T47D (cell line): ENCODE measurements around the gene ATP10D.

Source experiments
- DNase-seq, 2 experiments: peaks; one replicate each; pipeline versions ENCODE4 v3.0.0 to v3.0.0-alpha.2; 2011 to 2012; ENCODE audit warnings: low read depth in 1 of 2, low spot score in 1 of 2
- JUND ChIP-seq: IDR thresholded peaks from 2 replicates; pipeline ENCODE4 v1.6.1; 2012; ENCODE audit warnings: low read depth
- in situ Hi-C: cut with HindIII; loops from 2 replicates; pipeline ENCODE4 v1.10.0; 2016; ENCODE audit warnings: low sequenced_read_pairs, low pct_unique_long_range_greater_than_20kb

The ATP10D gene

DNA sequence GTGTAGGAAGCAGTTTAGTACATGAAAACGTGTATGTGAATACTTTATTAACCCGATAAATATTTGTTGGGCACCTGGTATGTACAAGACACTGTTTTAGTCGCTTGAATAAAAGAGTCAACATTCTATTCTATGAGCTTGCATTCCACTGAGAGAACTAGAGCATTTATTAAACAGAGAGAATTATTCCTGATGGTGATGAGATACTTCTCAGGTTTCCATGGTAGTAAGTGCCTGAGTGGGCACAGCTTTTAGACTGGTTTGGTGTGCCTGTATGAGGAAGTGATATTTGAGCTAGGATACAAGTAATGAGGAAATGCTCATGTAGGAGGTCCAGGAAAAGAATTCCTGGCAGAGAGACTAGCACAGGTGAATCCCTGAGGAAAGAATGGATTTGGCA lies 94.2 kb downstream of the ATP10D start:
- DNase-seq, result no peak
- in situ Hi-C loops, result no loop called here
- TF ChIP-seq JUND, result no peak

DNA sequence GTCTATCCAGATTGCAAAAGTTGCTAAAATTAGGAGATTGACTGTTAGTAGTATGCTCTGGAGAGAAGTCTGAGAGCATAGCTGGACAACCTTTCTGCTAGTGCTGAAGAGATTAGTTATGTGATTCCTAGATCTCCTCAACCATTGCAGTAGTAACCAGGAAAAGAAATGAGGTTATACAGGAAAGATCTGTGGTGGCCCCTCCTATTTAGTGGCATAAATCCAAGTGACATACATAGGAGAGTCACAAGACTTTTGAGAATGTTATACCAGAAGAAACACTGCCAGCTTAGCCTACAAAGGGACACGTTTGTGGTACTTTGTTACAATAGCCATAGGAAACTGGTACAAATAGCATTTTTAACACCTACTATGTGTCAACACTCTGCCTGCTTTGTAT lies 105.2 kb downstream of the ATP10D start:
- DNase-seq, result no peak
- no peak for TF ChIP-seq JUND
- in situ Hi-C loops, result no loop called here

DNA sequence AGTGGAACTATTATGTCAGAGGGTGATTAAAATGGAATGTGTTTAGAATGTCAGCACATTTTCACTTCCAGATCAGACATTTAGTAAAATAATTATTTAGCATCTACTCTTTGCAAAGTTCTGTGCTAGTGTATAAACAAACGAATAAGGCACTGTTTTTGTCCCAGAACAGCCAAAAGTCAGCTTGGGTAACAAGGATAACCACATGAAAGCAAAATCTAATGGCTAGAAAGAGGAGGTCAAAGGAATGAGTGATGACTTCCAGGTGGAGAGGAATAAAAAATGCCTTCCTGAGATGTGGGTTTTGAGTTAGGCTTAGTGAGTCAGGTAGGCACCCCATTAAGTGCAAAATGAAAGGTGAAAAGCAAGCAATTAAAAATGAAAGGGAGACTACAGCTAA lies 112.6 kb downstream of the ATP10D start:
- in situ Hi-C loops, result no loop called here
- DNase-seq, result no peak
- TF ChIP-seq JUND, result no peak

DNA sequence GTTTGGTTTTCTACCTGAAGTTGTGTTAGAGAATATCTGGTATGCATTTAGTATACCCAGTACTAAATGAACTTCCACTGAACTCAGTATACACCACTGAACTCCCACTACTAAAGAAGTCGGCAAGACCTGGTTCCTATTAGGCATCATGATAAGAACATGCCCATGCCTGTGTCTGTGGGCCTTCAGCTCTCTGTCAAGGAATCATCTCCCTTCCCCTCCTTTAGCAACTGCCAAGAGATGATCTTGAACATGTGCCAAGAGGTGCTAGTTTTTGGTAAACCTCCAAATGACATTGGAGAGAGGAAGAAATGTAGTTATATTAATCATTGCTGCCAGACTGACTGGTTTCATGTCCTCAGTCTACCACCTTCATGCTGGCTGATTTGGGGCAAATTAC lies 113.2 kb downstream of the ATP10D start:
- no peak for TF ChIP-seq JUND
- no peak for DNase-seq
- in situ Hi-C loops, result no loop called here

DNA sequence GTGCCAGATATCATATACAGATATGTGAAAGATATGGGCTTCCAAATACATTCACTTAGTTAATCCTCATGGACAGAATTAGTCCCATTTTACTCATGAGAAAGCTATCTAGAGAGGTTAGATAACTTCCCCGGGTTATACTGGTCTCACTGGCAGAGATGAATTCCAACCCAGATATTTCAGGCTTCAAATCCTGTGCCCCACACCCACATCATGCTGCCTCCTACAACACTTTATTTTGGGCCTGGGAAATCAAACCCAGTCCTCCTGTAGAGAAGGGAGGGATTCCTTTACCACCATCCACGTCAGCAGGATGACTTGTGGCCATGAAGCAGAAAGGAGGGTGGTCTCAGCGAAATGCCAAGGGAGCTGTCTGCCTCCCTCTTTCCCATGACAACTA lies 113.8 kb downstream of the ATP10D start:
- in situ Hi-C loops, result no loop called here
- DNase-seq, result no peak
- no peak for TF ChIP-seq JUND

DNA sequence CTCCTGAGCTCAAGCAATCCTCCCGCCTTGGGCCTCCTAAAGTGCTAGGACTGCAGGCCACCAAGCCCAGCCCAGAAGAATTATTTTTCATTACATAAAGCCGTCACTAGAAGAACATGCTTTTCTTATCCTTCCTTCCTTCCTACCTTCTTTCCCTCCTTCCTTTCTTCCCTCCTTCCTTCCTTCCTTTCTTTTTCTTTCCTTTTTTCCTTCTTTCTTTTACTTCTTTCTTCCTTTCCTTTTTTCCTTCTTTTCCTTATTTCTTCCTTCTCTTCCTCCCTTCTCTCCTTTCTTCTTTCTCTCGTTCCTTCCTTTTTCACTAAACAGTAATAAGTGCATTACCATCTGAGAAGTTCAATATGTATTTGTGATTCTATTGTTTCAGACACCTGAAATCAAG lies 121.4 kb downstream of the ATP10D start:
- in situ Hi-C loops, result no loop called here
- no peak for TF ChIP-seq JUND
- no peak for DNase-seq

DNA sequence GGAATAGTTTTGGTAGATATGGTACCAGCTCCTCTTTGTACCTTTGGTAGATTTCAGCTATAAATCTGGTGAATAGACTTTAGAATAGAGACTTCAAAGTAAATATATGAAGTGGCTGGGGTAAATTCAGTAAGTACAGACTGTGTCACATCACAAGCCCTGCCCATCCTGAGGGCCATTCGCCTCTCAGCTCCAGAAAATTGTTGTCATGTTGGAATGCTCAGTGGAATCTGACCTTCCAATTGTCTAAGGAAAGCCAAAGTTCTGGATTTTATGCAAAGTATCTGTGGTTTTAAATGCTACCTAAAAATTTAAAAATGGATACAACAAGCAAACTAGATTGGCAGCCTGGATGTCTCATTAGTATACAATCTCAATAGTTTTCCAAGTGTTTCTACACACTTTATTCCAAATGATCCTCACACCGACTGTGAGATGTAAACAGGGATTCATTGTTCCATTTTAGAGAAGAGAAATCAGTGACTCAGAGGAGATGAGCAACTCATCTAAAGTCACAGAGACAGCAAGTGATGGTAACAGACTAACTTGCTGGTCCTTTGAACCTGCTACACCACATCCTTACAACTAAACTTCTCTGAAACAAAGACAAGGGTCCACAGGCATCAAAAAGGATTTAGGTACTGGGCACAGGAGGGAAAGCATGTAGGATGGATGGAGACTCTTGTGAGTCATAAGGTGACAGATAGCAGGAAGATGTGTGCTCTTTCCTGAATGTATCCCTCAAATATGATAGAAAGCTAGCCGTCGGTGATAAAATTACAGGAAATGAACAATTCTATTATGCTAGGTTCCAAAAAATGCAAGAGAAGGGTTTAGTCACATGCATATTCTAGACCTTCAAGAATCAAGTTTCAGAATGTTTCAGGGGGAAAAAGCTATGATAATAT lies 127.3 kb downstream of the ATP10D start:
- in situ Hi-C loops, result no loop called here
- TF ChIP-seq JUND, result no peak
- DNase-seq, result no peak

DNA sequence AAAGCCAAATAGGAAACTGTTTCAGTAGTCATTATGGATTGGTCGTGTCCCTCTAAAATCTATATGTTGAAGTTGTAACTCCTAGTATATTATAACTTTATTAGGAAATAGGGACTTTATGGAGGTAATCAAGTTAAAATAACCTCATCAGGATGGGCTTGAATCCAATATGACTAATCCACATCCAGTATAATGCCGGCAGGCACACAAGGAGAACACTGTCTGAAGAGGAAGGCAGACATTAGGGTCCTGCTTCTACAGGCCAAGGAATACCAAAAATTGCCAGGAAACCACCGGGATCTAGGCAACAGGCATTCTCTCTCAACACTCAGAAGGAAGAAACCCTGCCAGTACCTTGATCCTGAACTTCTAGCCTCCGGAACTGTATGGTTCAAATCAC lies 130.3 kb downstream of the ATP10D start:
- in situ Hi-C loops, result no loop called here
- no peak for TF ChIP-seq JUND
- DNase-seq, result no peak

DNA sequence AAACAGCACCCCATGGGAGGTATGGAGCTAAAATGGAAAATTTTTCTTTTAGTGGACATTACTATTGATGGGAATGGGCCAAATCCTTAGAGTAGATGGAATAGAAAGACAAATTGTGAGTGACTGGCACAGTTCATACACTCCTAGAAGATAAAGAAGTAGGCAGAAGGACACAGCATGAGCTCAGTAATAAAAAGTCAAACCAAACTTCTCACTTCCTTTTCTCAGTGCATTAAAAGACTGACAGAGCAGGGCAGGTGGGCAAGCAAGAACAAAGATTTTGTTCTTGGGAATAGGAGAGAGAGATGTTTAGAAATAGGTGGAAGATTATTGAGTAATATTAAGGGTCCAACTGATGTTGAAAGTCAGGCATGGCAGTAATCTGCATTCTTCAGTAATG lies 132.5 kb downstream of the ATP10D start:
- no peak for DNase-seq
- TF ChIP-seq JUND, result no peak
- in situ Hi-C loops, result no loop called here

DNA sequence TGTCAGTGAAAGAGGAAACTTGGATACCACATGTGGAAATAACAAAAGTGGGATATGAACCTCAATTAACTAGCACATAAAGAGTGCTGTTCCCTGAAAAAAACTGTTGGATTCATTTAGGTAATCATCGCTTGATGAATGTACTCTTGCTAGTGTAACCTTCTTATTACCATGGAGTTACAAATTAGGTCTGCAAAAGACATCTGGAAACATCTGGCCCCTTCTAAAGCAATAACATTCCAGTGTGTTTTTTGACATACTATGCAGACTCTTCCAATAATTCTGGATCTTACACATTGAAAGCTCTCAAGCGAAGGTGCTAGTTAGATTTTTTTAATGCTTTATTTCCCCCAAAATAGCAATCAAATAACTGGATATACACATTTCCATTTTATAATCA lies 134.6 kb downstream of the ATP10D start:
- TF ChIP-seq JUND, result no peak
- in situ Hi-C loops, result no loop called here
- no peak for DNase-seq

DNA sequence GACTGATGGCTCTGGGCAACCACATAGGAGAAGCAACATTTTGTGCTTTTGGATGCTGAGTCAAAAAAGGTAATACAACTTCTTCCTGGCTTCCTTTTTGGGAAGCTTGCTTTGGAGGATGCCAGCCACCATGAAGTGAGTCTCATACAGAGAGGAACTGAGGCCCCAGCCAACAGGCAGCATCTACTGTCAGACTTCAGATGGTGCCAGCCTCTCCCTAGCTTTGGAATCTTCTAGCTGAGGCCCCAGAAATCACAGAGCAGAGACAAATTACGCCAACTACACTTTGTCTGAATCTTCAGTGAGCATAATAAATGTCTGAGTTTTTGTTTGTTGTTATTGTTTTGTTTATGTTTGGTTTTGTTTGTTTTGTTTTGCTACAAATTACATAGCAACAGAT lies 136.1 kb downstream of the ATP10D start:
- no peak for DNase-seq
- TF ChIP-seq JUND, result no peak
- in situ Hi-C loops, result no loop called here

DNA sequence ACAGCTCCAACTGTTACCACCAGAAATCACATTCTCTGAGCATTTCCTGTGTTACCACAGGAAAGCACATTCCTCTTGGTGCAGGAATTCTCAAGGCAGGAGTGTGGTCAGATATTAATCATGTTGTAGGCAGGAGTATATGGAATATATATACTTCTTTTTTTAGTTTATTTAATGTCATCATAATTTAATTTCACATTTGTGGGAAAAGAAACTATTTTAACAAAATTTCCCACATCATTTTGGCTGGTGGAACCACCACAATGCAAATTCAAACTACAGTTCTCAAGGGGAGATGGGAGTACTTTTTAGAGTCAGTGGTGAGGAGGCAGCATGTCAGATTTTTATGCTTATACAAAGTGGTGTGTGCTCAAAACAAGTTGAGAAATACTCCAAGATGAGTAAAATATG lies 139.0 kb downstream of the ATP10D start:
- DNase-seq, result no peak
- TF ChIP-seq JUND, result no peak
- in situ Hi-C loops, result no loop called here

DNA sequence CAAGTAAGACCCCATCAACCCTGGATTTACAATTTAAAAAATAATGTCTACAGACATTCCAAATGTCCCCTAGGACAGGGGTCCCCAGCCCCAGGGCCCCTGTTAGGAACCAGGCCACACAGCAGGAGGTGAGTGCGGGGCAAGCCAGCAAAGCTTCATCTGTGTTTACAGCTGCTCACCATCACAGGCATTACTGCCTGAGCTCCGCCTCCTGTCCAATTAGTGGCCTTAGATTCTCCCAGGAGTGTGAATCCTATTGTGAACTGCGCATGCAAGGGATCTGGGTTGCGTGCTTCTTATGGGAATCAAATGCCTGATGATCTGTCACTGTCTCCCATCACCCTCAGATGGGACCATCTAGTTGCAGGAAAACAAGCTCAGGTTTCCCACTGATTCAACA lies 146.1 kb downstream of the ATP10D start:
- in situ Hi-C loops, result no loop called here
- no peak for TF ChIP-seq JUND
- no peak for DNase-seq

DNA sequence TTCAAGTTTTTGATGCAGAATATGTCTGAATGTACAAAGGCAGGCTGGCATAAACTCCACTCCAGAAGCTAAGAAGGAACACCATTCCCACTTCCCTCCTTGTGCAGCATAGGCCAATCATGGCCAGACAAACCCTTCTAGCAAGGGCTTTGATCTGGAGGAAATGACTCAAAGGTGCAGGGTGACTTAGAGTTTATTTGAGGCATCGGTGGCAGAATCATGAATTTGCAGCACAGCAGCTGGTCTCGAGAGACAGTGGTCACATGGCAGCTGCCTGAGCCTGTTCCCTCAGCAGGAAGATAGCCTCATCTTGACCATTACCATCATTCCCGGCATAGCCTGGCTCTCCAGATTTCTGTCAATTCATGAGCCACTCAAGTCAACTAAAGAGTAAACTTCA lies 154.5 kb downstream of the ATP10D start:
- in situ Hi-C loops, result no loop called here
- DNase-seq, result no peak

More for the DNA sequence above, 154.5 kb downstream of the ATP10D start:
- no peak for TF ChIP-seq JUND
